Neuronal stem cell (in vitro differentiated cells): ENCODE data around the gene RNF138.

Source experiments
- DNase-seq: peaks from one replicate; pipeline ENCODE4 v3.0.0-alpha.2; 2013; ENCODE audit warnings: low spot score
- H2AFZ ChIP-seq: one replicate; pipeline ENCODE4 v1.6.1; 2013; ENCODE audit warnings: mild to moderate bottlenecking, low read length, inconsistent platforms
- H2AK5ac ChIP-seq: 2 replicates; pipeline ENCODE4 v1.6.1; 2013; ENCODE audit warnings: low read depth, mild to moderate bottlenecking, inconsistent platforms, low read length, moderate library complexity, mixed read lengths
- H2BK120ac ChIP-seq: 2 replicates; pipeline ENCODE4 v1.6.1; 2013; ENCODE audit warnings: low read depth, mild to moderate bottlenecking, inconsistent platforms, low read length, moderate library complexity, mixed read lengths
- H2BK12ac ChIP-seq: one replicate; pipeline ENCODE4 v1.6.1; 2013; ENCODE audit warnings: low read length, inconsistent platforms
- H2BK15ac ChIP-seq: 2 replicates; pipeline ENCODE4 v1.6.1; 2013; ENCODE audit warnings: mild to moderate bottlenecking, low read length, inconsistent platforms, mixed read lengths
- H2BK5ac ChIP-seq: one replicate; pipeline ENCODE4 v1.6.1; 2013; ENCODE audit warnings: inconsistent platforms, mild to moderate bottlenecking, low read length, moderate library complexity
- H3K14ac ChIP-seq: one replicate; pipeline ENCODE4 v1.6.1; 2013; ENCODE audit warnings: low read length, inconsistent platforms
- H3K18ac ChIP-seq: 2 replicates; pipeline ENCODE4 v1.6.1; 2013; ENCODE audit warnings: low read length, inconsistent platforms
- H3K23ac ChIP-seq: 2 replicates; pipeline ENCODE4 v1.6.1; 2013; ENCODE audit warnings: low read depth, mild to moderate bottlenecking, mixed read lengths, low read length, inconsistent platforms; ENCODE audit not compliant: poor library complexity
- H3K27ac ChIP-seq: replicated peaks from 3 replicates; pipeline ENCODE4 v1.5.1; 2013; ENCODE audit warnings: low read length, inconsistent platforms
- H3K27me3 ChIP-seq, 3 experiments: 2 replicates each; pipeline ENCODE4 v1.6.1; 2013; ENCODE audit warnings: low read length in 3 of 3, mild to moderate bottlenecking in 2 of 3, inconsistent platforms in 1 of 3, low read depth in 1 of 3, mixed read lengths in 1 of 3, moderate library complexity in 1 of 3; ENCODE audit not compliant: control insufficient read depth in 3 of 3, insufficient read depth in 3 of 3
- H3K36me3 ChIP-seq, 2 donors: replicated peaks in 1 of 2; 2 replicates each; pipeline ENCODE4 v1.6.1; 2013; ENCODE audit warnings: low read length in 2 of 2; ENCODE audit not compliant: control insufficient read depth in 2 of 2, insufficient read depth in 2 of 2
- H3K4ac ChIP-seq: 2 replicates; pipeline ENCODE4 v1.6.1; 2013; ENCODE audit warnings: inconsistent platforms, mild to moderate bottlenecking, low read length, moderate library complexity
- H3K4me1 ChIP-seq, 2 donors: 1 replicate in 1 of 2; 2 replicates in 1 of 2; pipeline ENCODE4 v1.6.1; 2013; ENCODE audit warnings: low read length in 2 of 2, low read depth in 1 of 2; ENCODE audit not compliant: control insufficient read depth in 2 of 2, insufficient read depth in 1 of 2
- H3K4me2 ChIP-seq: one replicate; pipeline ENCODE4 v1.6.1; 2013; ENCODE audit warnings: mild to moderate bottlenecking, low read length, inconsistent platforms; ENCODE audit not compliant: insufficient read depth, poor library complexity, severe bottlenecking
- H3K4me3 ChIP-seq, 2 donors: 2 replicates each; pipeline ENCODE4 v1.5.1; 2013; ENCODE audit warnings: low read length in 2 of 2, mild to moderate bottlenecking in 2 of 2, inconsistent platforms in 1 of 2, moderate library complexity in 1 of 2
- H3K79me1 ChIP-seq: one replicate; pipeline ENCODE4 v1.6.1; 2013; ENCODE audit warnings: low read depth, mild to moderate bottlenecking, inconsistent platforms, low read length, moderate library complexity
- H3K9ac ChIP-seq: one replicate; pipeline ENCODE4 v1.6.1; 2013; ENCODE audit warnings: mild to moderate bottlenecking, low read depth, low read length, inconsistent platforms; ENCODE audit not compliant: poor library complexity
- H3K9me3 ChIP-seq, 2 donors: replicated peaks in 1 of 2; 2 replicates each; pipeline versions ENCODE3 to v1.6.1; 2013; ENCODE audit warnings: low read length in 2 of 2, mild to moderate bottlenecking in 2 of 2, inconsistent platforms in 1 of 2, low read depth in 1 of 2, mixed read lengths in 1 of 2, moderate library complexity in 1 of 2; ENCODE audit not compliant: control insufficient read depth in 2 of 2, insufficient read depth in 1 of 2
- H4K8ac ChIP-seq: one replicate; pipeline ENCODE4 v1.6.1; 2013; ENCODE audit warnings: low read depth, mild to moderate bottlenecking, inconsistent platforms, low read length, moderate library complexity
- H4K91ac ChIP-seq: one replicate; pipeline ENCODE4 v1.6.1; 2013; ENCODE audit warnings: low read length, low read depth, mild to moderate bottlenecking, inconsistent platforms; ENCODE audit not compliant: poor library complexity
- WGBS, 2 donors: extraction: QIAGEN DNeasy Blood & Tissue Kit; methylation state at CpG; one replicate each; pipeline ENCODE4 v1.1.7; 2013; ENCODE audit warnings: missing lambda C conversion rate in 2 of 2, mixed read lengths in 1 of 2; ENCODE audit not compliant: insufficient read length in 2 of 2, insufficient replicate concordance in 1 of 2; ENCODE audit errors: extremely low coverage in 2 of 2; 5-methylcytosine and 5-hydroxymethylcytosine counted together

The RNF138 gene

DNA sequence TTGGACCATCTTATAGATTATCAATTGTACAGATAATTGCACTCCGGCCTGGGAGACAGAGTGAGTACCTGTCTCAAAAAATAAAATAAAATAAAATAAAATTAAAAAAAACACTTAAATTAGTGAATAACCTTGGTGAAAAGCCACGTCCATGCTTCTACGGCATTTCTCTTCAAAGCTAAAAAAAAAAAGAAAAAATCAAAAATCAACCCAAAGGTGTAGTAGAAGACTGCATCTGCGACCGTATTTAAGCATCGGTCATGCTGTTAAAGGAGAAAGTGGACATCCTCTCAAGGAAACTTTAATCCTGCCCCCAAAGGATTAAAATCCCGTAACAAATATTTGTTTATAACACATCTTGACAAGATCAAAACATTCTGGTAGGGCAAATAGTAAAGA, 350 bp upstream of the RNF138 start:
- no peak overlapping the region for H4K91ac ChIP-seq
- no peak overlapping the region for H3K4ac ChIP-seq
- peaks cover 0 to 4% of the 10 kb centered on the region in 2 donors for H3K9me3 ChIP-seq
- H3K4me3 ChIP-seq, result peak overlapping the region in 1 of 2 donors; percentile 99
- H3K23ac ChIP-seq, result no peak overlapping the region
- no peak overlapping the region for H2BK120ac ChIP-seq
- H2BK5ac ChIP-seq, result no peak overlapping the region
- no peak for DNase-seq
- H3K4me1 ChIP-seq, result peaks cover 2% of the 10 kb centered on the region in 2 donors
- no peak overlapping the region for H3K9ac ChIP-seq
- no peak overlapping the region for H2BK15ac ChIP-seq
- H3K27me3 ChIP-seq, result no peaks in the 10 kb centered on the region
- no peak overlapping the region for H2BK12ac ChIP-seq
- H3K79me1 ChIP-seq, result no peaks in the 10 kb centered on the region
- H3K4me2 ChIP-seq, result peak overlapping the region; percentile 89
- peaks cover 0 to 24% of the 10 kb centered on the region in 2 donors for H3K36me3 ChIP-seq
- H2AFZ ChIP-seq, result peak overlapping the region; percentile 98
- no peak overlapping the region for H4K8ac ChIP-seq
- no peak overlapping the region for H3K18ac ChIP-seq
- no peak overlapping the region for H3K27ac ChIP-seq
- no peak overlapping the region for H2AK5ac ChIP-seq
- no CpG with 5 or more reads among the region's 7 CpGs for WGBS, 2 donors
- no peak overlapping the region for H3K14ac ChIP-seq

DNA sequence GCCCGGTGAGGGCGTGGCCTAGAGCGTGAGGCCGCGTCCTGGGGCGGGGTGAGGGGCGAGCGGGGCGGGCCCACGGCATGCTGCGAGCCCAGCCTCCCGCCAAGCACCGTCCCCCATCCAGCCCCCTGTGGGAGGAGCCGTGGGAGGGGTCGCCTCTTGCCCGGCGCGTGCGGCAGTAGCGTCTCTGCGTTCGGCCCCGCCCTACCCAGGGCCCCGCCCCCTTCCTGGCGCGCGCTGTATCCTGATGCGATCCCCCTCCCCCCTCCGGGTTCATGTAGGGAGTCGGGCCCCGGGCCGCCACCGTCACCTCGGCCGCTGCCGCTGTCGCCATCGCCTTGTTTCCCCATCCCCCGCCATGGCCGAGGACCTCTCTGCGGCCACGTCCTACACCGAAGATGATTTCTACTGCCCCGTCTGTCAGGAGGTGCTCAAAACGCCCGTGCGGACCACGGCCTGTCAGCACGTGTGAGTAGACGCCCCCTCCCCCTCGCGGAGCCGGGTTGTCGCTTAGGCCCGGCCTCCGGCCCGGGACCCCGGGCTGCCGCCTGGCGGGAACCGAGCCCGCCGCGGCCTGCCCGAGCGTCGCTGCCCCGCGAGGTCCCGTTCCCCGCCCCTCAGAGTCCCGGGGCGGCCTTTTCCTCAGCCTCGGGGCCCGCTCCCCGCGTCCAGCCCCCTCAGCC, 888 bp downstream of the RNF138 start:
- Histone ChIP-seq H3K18ac (peak overlapping the region; percentile 94), H3K36me3 (peaks cover 0 to 36% of the 10 kb centered on the region in 2 donors), H2BK15ac (peak overlapping the region; percentile 27), H2BK12ac (no peak overlapping the region), H3K4me2 (peak overlapping the region; percentile 89), H3K27me3 (no peaks in the 10 kb centered on the region), H2BK5ac (peak overlapping the region; percentile 84), H2AFZ (peak overlapping the region; percentile 98), H3K9ac (peak overlapping the region; percentile 99), H4K8ac (no peak overlapping the region), H3K27ac (peak overlapping the region; percentile 86), H3K14ac (peak overlapping the region; percentile 67), H3K79me1 (no peaks in the 10 kb centered on the region), H2BK120ac (peak overlapping the region; percentile 64), H4K91ac (no peak overlapping the region), H2AK5ac (no peak overlapping the region), H3K4me3 (peak overlapping the region; percentile 95 to 99), H3K23ac (peak overlapping the region; percentile 74), H3K4me1 (peaks cover 2% of the 10 kb centered on the region in 2 donors), H3K9me3 (peaks cover 0 to 4% of the 10 kb centered on the region in 2 donors), H3K4ac (no peak overlapping the region)
- peak; percentile 95 for DNase-seq
- WGBS, 2 donors, result no CpG with 5 or more reads among the region's 77 CpGs

DNA sequence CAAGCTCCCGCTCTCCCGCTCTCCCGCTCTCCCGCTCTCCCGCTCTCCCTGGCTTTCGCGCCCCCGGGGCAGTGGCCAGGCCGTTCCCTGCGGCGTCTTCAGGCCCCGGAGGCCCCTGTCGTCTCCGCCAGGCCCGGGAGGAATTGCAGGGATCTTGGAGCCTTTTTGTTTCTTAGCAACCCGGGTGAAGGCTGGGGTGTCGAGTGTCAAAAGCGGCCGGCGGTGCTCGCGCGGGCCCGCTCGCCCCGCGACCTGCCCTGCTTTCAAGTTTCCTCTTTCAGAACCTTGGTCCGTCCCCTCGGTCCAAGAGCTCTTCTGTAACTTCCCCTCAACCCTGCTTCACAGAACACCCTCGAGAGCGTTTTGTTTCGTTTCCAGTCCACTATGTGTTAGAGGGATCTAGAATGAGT, 1.4 kb downstream of the RNF138 start:
- Histone ChIP-seq H3K4ac (no peak overlapping the region), H2AK5ac (no peak overlapping the region), H3K9me3 (peaks cover 0 to 4% of the 10 kb centered on the region in 2 donors), H3K4me2 (peak overlapping the region; percentile 65), H3K36me3 (peaks cover 0 to 41% of the 10 kb centered on the region in 2 donors), H3K9ac (peak overlapping the region; percentile 66), H3K27me3 (no peaks in the 10 kb centered on the region), H2BK15ac (peak overlapping the region; percentile 27), H3K23ac (no peak overlapping the region), H3K79me1 (no peaks in the 10 kb centered on the region), H3K18ac (peak overlapping the region; percentile 94), H3K4me1 (peaks cover 2% of the 10 kb centered on the region in 2 donors), H2AFZ (peak overlapping the region; percentile 98), H4K91ac (no peak overlapping the region), H4K8ac (no peak overlapping the region), H2BK120ac (peak overlapping the region; percentile 64), H3K4me3 (peak overlapping the region; percentile 95 to 99), H3K14ac (peak overlapping the region; percentile 67), H2BK12ac (no peak overlapping the region), H2BK5ac (peak overlapping the region; percentile 84), H3K27ac (peak overlapping the region; percentile 86)
- peak; percentile 53 for DNase-seq
- WGBS, 2 donors, result no CpG with 5 or more reads among the region's 32 CpGs

DNA sequence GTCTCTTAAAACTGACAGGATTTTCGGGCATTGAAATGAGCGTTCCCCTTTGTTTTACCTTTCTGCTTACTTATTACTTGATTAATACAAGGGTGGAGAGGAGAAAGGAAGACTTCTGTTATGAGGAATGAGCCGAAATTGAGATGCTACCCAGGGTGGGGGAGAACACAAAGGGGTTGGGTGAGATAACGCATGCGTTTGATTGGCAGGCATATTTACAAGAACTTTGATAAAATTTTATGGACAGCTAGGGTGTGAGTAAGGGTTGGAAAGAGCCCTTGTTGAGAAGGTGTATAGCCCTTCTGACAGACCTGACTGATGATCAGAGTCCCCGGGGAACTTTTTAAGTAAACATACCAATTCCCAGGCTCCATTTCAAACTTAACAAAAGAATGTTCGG, 1.8 kb downstream of the RNF138 start:
- DNase-seq, result no peak
- no peak overlapping the region for H2BK15ac ChIP-seq

More for the DNA sequence above, 1.8 kb downstream of the RNF138 start:
- H3K79me1 ChIP-seq, result no peaks in the 10 kb centered on the region
- WGBS, 2 donors, result no CpG with 5 or more reads among the region's 7 CpGs
- H3K36me3 ChIP-seq, result peaks cover 0 to 43% of the 10 kb centered on the region in 2 donors
- H3K4ac ChIP-seq, result no peak overlapping the region
- H3K4me2 ChIP-seq, result peak overlapping the region; percentile 65
- H3K14ac ChIP-seq, result no peak overlapping the region
- peaks cover 2% of the 10 kb centered on the region in 2 donors for H3K4me1 ChIP-seq
- H2AK5ac ChIP-seq, result no peak overlapping the region
- H3K9ac ChIP-seq, result no peak overlapping the region
- H3K23ac ChIP-seq, result no peak overlapping the region
- peak overlapping the region; percentile 95 to 99 for H3K4me3 ChIP-seq
- H2BK120ac ChIP-seq, result no peak overlapping the region
- H3K9me3 ChIP-seq, result peaks cover 0 to 4% of the 10 kb centered on the region in 2 donors
- H3K27ac ChIP-seq, result peak overlapping the region; percentile 86
- no peak overlapping the region for H3K18ac ChIP-seq
- no peak overlapping the region for H2BK5ac ChIP-seq
- no peak overlapping the region for H4K91ac ChIP-seq
- no peak overlapping the region for H4K8ac ChIP-seq
- H2BK12ac ChIP-seq, result no peak overlapping the region
- H3K27me3 ChIP-seq, result no peaks in the 10 kb centered on the region
- peak overlapping the region; percentile 98 for H2AFZ ChIP-seq
